Mammary epithelial cell (primary cell): ENCODE measurements around the gene FLT4.

Source experiments
- CTCF ChIP-seq, 2 donors: IDR thresholded peaks in 1 of 2; conservative IDR thresholded peaks in 1 of 2; 2 replicates each; pipeline ENCODE4 v1.5.1; 2011 to 2012; ENCODE audit warnings: inconsistent platforms in 2 of 2, low read length in 2 of 2, mild to moderate bottlenecking in 2 of 2, control low read depth in 1 of 2, low read depth in 1 of 2; ENCODE audit not compliant: insufficient read depth in 1 of 2; ENCODE audit errors: extremely low read depth in 1 of 2
- EZH2 ChIP-seq: IDR thresholded peaks from 2 replicates; pipeline ENCODE4 v1.6.1; 2012; ENCODE audit warnings: low read length, inconsistent platforms, borderline replicate concordance

DNA sequence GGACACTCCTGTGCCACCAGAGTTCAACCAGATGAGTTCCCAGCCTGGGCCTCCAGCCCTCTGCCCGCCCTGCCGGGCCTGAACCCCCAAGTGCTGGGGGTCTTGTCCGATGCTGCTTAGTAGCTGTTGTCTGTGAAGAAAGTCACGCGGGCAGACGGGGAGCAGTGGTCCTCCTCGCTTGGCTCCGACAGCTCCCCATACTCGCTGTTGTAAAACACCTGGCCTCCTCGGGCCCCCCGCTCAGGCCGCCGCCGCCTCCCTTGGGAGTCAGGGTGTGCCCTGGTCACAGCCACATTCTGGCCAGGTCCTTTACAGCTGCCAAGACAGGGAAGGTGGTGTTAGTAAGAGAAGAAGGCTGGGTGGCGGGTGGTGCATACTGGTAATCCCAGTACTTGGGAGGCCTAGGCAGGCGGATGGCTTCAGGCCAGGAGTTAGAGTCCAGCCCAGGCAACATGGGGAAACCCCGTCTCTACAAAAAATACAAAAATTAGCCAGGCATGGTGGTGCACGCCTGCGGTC lies 46.3 kb downstream of the FLT4 start:
- TF ChIP-seq EZH2 (no peak), CTCF (conservative IDR thresholded peaks at IDR 0.05 in 1 of 2, IDR thresholded peaks at IDR 0.05 in 1 of 2; ENCODE audit: extremely low read depth in 1 of 2, insufficient read depth in 1 of 2, low read depth in 1 of 2, low read length in 2 of 2) (no peak)
